ENCODE data around the gene PCAT7. TPM values are rescaled to one million over a fixed set of nuclear protein-coding genes. Genes with fewer than 3 reads are reported as not detected.

The PCAT7 gene
- total RNA-seq, 1 experiment from 2014 or later = not detected

GRCh38 chr9:94567271-94567670, 12.4 kb downstream of the PCAT7 start:
- CTCF ChIA-PET = no interaction called here
- H3K36me3 ChIP-seq (ENCODE audit: insufficient read depth, low read length, poor library complexity, severe bottlenecking) = no peaks in the 10 kb centered on the region
- TF ChIP-seq EZH2 (IDR thresholded peaks at IDR 0.05; ENCODE audit: borderline replicate concordance, low read depth, low read length, poor library complexity, severe bottlenecking) = no peak
- no peak for TF ChIP-seq CTCF (conservative IDR thresholded peaks at IDR 0.05; ENCODE audit: low read depth, low read length)
- no peaks in the 10 kb centered on the region for H3K9me3 ChIP-seq (ENCODE audit: low read depth, low read length, poor library complexity, severe bottlenecking)
- intact Hi-C loops (cut with micrococcal nuclease; ENCODE audit: unreplicated experiment) = no loop called here
- no TSS peak for BruUV-seq (replicated peaks)
- POLR2A ChIA-PET (ENCODE audit: low non-redundant PET) = no interaction called here
- H3K27me3 ChIP-seq (replicated peaks; ENCODE audit: insufficient read depth, low read depth, low read length, poor library complexity) = no peaks in the 10 kb centered on the region
- no peaks in the 10 kb centered on the region for H3K4me1 ChIP-seq (ENCODE audit: insufficient read depth, low read length, poor library complexity, severe bottlenecking)
- no peak overlapping the region for H3K4me3 ChIP-seq (ENCODE audit: low read depth, low read length, poor library complexity, severe bottlenecking)
- H3K27ac ChIP-seq (ENCODE audit: low read depth, low read length, poor library complexity, severe bottlenecking) = no peak overlapping the region
- no peak for DNase-seq (ENCODE audit: low spot score)

- POLR2A ChIA-PET (ENCODE audit: low non-redundant PET) = no interaction called here
- no peaks in the 10 kb centered on the region for H3K36me3 ChIP-seq (ENCODE audit: insufficient read depth, low read length, poor library complexity, severe bottlenecking)
- H3K9me3 ChIP-seq (ENCODE audit: low read depth, low read length, poor library complexity, severe bottlenecking) = no peaks in the 10 kb centered on the region
- no peaks in the 10 kb centered on the region for H3K27me3 ChIP-seq (replicated peaks; ENCODE audit: insufficient read depth, low read depth, low read length, poor library complexity)
- H3K27ac ChIP-seq (ENCODE audit: low read depth, low read length, poor library complexity, severe bottlenecking) = no peak overlapping the region
- no TSS peak for BruUV-seq (replicated peaks)
- CTCF ChIA-PET = no interaction called here
- no peaks in the 10 kb centered on the region for H3K4me1 ChIP-seq (ENCODE audit: insufficient read depth, low read length, poor library complexity, severe bottlenecking)
- DNase-seq (ENCODE audit: low spot score) = no peak
- no peak overlapping the region for H3K4me3 ChIP-seq (ENCODE audit: low read depth, low read length, poor library complexity, severe bottlenecking)
- intact Hi-C loops (cut with micrococcal nuclease; ENCODE audit: unreplicated experiment) = no loop called here
- TF ChIP-seq EZH2 (IDR thresholded peaks at IDR 0.05; ENCODE audit: borderline replicate concordance, low read depth, low read length, poor library complexity, severe bottlenecking) = no peak
- TF ChIP-seq CTCF (conservative IDR thresholded peaks at IDR 0.05; ENCODE audit: low read depth, low read length) = no peak
These were observed 13.5 kb downstream of the PCAT7 start for GRCh38 chr9:94568250-94568889.

- TF ChIP-seq CTCF (conservative IDR thresholded peaks at IDR 0.05; ENCODE audit: low read depth, low read length) = no peak
- TF ChIP-seq EZH2 (IDR thresholded peaks at IDR 0.05; ENCODE audit: borderline replicate concordance, low read depth, low read length, poor library complexity, severe bottlenecking) = no peak
- Histone ChIP-seq H3K4me1 (ENCODE audit: insufficient read depth, low read length, poor library complexity, severe bottlenecking) (no peaks in the 10 kb centered on the region), H3K4me3 (ENCODE audit: low read depth, low read length, poor library complexity, severe bottlenecking) (no peak overlapping the region), H3K36me3 (ENCODE audit: insufficient read depth, low read length, poor library complexity, severe bottlenecking) (no peaks in the 10 kb centered on the region), H3K27me3 (replicated peaks; ENCODE audit: insufficient read depth, low read depth, low read length, poor library complexity) (peaks cover 7% of the 10 kb centered on the region), H3K9me3 (ENCODE audit: low read depth, low read length, poor library complexity, severe bottlenecking) (no peaks in the 10 kb centered on the region), H3K27ac (ENCODE audit: low read depth, low read length, poor library complexity, severe bottlenecking) (no peak overlapping the region)
- ChIA-PET POLR2A (ENCODE audit: low non-redundant PET) (no interaction called here), CTCF (no interaction called here)
- no peak for DNase-seq (ENCODE audit: low spot score)
- no TSS peak for BruUV-seq (replicated peaks)
- intact Hi-C loops (cut with micrococcal nuclease; ENCODE audit: unreplicated experiment) = no loop called here
These were observed 14.3 kb downstream of the PCAT7 start for GRCh38 chr9:94568972-94569712.

Measured in A673 (cell line).